Sigmoid colon (tissue), 4 donors: ENCODE measurements around the gene DCLK2.

Source experiments
- CTCF ChIP-seq, 4 experiments: fragments of 450-650 bp in 3 of 4; fragments of 200-600 bp in 1 of 4; IDR thresholded peaks; one replicate each; pipeline ENCODE4 v1.5.1; 2016 to 2019; ENCODE audit warnings: antibody characterized with exemption in 4 of 4, mild to moderate bottlenecking in 3 of 4, moderate library complexity in 2 of 4
- POLR2A ChIP-seq, 2 donors: fragments of 450-650 bp; IDR thresholded peaks; one replicate each; pipeline ENCODE4 v1.6.1; 2016; ENCODE audit warnings: antibody characterized with exemption in 2 of 2, mild to moderate bottlenecking in 2 of 2, moderate library complexity in 2 of 2
- POLR2AphosphoS5 ChIP-seq, 4 donors: sonication (generic); formaldehyde crosslinking; IDR thresholded peaks; one replicate each; pipeline ENCODE4 v1.6.1; 2017; ENCODE audit warnings: antibody characterized with exemption in 4 of 4

- TF ChIP-seq CTCF (IDR thresholded peaks at IDR 0.05) (no peak), POLR2A (IDR thresholded peaks at IDR 0.05) (no peak), POLR2AphosphoS5 (IDR thresholded peaks at IDR 0.05) (no peak)
Measured at GRCh38 chr4:150080875-150081274, 2.6 kb downstream of the DCLK2 start.
